Measurements from ENCODE around the gene EPC2. TPM values are rescaled to one million over a fixed set of nuclear protein-coding genes. Genes with fewer than 3 reads are reported as not detected.
A peak's percentile ranks its signal among the peaks of the same experiment; 100 is the strongest.

Gene EPC2
- total and polyA plus RNA-seq, 10 of the 15 experiments (the other 5 are each of a cell fraction or from before 2014, with no cell fraction given): 2.0 to 16.5 (median 10.8) TPM

DNA sequence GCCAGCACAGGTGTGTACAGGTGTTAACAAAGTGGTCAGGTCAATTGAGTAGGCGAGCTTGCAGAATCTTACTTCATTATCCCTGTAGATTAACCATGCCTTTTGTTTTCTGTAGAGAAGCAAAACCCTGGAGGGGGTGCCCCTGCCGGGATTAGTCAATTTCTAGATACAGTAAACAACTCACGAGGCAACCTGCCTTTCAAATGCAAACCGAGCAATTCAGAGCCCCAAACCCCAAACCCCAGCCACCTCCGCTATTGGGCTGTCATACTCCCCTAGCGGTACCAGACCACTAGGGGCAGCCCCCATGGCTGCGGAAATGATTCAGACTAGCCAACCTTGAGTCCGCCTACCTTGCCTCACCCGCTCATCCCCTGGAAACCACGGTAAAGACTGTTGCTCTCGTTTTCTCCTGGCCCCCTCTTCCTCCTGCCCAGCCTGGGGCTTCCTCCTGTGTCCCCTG lies 169.1 kb downstream of the EPC2 start (continued):
- TF ChIP-seq POU2F2 (IDR thresholded peaks at IDR 0.05; ENCODE audit: borderline replicate concordance, low read depth, low read length): 0 out of 3 replicates have a peak, but pooled peaks have one; percentile 64
- TF ChIP-seq, protein P1, sequence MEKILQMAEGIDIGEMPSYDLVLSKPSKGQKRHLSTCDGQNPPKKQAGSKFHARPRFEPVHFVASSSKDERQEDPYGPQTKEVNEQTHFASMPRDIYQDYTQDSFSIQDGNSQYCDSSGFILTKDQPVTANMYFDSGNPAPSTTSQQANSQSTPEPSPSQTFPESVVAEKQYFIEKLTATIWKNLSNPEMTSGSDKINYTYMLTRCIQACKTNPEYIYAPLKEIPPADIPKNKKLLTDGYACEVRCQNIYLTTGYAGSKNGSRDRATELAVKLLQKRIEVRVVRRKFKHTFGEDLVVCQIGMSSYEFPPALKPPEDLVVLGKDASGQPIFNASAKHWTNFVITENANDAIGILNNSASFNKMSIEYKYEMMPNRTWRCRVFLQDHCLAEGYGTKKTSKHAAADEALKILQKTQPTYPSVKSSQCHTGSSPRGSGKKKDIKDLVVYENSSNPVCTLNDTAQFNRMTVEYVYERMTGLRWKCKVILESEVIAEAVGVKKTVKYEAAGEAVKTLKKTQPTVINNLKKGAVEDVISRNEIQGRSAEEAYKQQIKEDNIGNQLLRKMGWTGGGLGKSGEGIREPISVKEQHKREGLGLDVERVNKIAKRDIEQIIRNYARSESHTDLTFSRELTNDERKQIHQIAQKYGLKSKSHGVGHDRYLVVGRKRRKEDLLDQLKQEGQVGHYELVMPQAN (conservative IDR thresholded peaks at IDR 0.05): no peak
- TF ChIP-seq CHD4 (IDR thresholded peaks at IDR 0.05): no peak
- TF ChIP-seq, protein P2, sequence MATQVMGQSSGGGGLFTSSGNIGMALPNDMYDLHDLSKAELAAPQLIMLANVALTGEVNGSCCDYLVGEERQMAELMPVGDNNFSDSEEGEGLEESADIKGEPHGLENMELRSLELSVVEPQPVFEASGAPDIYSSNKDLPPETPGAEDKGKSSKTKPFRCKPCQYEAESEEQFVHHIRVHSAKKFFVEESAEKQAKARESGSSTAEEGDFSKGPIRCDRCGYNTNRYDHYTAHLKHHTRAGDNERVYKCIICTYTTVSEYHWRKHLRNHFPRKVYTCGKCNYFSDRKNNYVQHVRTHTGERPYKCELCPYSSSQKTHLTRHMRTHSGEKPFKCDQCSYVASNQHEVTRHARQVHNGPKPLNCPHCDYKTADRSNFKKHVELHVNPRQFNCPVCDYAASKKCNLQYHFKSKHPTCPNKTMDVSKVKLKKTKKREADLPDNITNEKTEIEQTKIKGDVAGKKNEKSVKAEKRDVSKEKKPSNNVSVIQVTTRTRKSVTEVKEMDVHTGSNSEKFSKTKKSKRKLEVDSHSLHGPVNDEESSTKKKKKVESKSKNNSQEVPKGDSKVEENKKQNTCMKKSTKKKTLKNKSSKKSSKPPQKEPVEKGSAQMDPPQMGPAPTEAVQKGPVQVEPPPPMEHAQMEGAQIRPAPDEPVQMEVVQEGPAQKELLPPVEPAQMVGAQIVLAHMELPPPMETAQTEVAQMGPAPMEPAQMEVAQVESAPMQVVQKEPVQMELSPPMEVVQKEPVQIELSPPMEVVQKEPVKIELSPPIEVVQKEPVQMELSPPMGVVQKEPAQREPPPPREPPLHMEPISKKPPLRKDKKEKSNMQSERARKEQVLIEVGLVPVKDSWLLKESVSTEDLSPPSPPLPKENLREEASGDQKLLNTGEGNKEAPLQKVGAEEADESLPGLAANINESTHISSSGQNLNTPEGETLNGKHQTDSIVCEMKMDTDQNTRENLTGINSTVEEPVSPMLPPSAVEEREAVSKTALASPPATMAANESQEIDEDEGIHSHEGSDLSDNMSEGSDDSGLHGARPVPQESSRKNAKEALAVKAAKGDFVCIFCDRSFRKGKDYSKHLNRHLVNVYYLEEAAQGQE (IDR thresholded peaks at IDR 0.05; ENCODE audit: low read depth, low read length): no peak
- no peak for TF ChIP-seq STAT1 (conservative IDR thresholded peaks at IDR 0.05)
- TF ChIP-seq CEBPB (IDR thresholded peaks at IDR 0.05; ENCODE audit: borderline replicate concordance in 1 of 2, low read depth in 2 of 2, low read length in 2 of 2): 0 out of 4 replicates have a peak, but pooled peaks of 1 of the 2 experiments have one; percentile 21
- TF ChIP-seq, protein P3, sequence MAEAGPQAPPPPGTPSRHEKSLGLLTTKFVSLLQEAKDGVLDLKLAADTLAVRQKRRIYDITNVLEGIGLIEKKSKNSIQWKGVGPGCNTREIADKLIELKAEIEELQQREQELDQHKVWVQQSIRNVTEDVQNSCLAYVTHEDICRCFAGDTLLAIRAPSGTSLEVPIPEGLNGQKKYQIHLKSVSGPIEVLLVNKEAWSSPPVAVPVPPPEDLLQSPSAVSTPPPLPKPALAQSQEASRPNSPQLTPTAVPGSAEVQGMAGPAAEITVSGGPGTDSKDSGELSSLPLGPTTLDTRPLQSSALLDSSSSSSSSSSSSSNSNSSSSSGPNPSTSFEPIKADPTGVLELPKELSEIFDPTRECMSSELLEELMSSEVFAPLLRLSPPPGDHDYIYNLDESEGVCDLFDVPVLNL (IDR thresholded peaks at IDR 0.05; ENCODE audit: low read depth, low read length): no peak
- TF ChIP-seq RCOR1 (conservative IDR thresholded peaks at IDR 0.05; ENCODE audit: low read depth, low read length): 0 out of 2 replicates have a peak, but pooled peaks have one; percentile 37
- no peak for TF ChIP-seq RFX5 (IDR thresholded peaks at IDR 0.05; ENCODE audit: low read depth, low read length)
- TF ChIP-seq SMC3 (IDR thresholded peaks at IDR 0.05; ENCODE audit: borderline replicate concordance, low read length): no peak
- TF ChIP-seq, protein P4, sequence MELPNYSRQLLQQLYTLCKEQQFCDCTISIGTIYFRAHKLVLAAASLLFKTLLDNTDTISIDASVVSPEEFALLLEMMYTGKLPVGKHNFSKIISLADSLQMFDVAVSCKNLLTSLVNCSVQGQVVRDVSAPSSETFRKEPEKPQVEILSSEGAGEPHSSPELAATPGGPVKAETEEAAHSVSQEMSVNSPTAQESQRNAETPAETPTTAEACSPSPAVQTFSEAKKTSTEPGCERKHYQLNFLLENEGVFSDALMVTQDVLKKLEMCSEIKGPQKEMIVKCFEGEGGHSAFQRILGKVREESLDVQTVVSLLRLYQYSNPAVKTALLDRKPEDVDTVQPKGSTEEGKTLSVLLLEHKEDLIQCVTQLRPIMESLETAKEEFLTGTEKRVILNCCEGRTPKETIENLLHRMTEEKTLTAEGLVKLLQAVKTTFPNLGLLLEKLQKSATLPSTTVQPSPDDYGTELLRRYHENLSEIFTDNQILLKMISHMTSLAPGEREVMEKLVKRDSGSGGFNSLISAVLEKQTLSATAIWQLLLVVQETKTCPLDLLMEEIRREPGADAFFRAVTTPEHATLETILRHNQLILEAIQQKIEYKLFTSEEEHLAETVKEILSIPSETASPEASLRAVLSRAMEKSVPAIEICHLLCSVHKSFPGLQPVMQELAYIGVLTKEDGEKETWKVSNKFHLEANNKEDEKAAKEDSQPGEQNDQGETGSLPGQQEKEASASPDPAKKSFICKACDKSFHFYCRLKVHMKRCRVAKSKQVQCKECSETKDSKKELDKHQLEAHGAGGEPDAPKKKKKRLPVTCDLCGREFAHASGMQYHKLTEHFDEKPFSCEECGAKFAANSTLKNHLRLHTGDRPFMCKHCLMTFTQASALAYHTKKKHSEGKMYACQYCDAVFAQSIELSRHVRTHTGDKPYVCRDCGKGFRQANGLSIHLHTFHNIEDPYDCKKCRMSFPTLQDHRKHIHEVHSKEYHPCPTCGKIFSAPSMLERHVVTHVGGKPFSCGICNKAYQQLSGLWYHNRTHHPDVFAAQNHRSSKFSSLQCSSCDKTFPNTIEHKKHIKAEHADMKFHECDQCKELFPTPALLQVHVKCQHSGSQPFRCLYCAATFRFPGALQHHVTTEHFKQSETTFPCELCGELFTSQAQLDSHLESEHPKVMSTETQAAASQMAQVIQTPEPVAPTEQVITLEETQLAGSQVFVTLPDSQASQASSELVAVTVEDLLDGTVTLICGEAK (IDR thresholded peaks at IDR 0.05; ENCODE audit: borderline replicate concordance): no peak; the same call in 1 of the 2 replicates
- TF ChIP-seq EGR1 (IDR thresholded peaks at IDR 0.05; ENCODE audit: borderline replicate concordance in 1 of 2, low read depth in 2 of 2, low read length in 2 of 2): peak in 1 of 2 experiments; percentile 69; a peak in 2 of 3 replicates
- no peak for TF ChIP-seq TCF7 (IDR thresholded peaks at IDR 0.05; ENCODE audit: borderline replicate concordance)
- TF ChIP-seq MXI1 (IDR thresholded peaks at IDR 0.05; ENCODE audit: low read depth, low read length): no peak
- peak; percentile 80; the same call in 1 of the 2 replicates for TF ChIP-seq BACH1 (IDR thresholded peaks at IDR 0.05; ENCODE audit: borderline replicate concordance)
- peak; percentile 44 for TF ChIP-seq RAD21 (IDR thresholded peaks at IDR 0.05; ENCODE audit: insufficient read depth, low read depth, low read length)
- peak; percentile 35 for TF ChIP-seq SP1 (IDR thresholded peaks at IDR 0.05; ENCODE audit: low read depth, low read length)
- TF ChIP-seq TCF3 (IDR thresholded peaks at IDR 0.05; ENCODE audit: borderline replicate concordance, insufficient read depth, low read depth, low read length): no peak
